Esophagus muscularis mucosa (tissue), 4 donors: ENCODE results near the gene MSH2. TPM values are rescaled to one million over a fixed set of nuclear protein-coding genes. Genes with fewer than 3 reads are reported as not detected.
"Not testable (repeated sequence)": the region's sequence is repeated elsewhere in the genome, so short reads cannot be mapped to it uniquely, and the experiment has no call there.

ENCODE experiments used
- DNase-seq: peaks from one replicate; pipeline ENCODE4 v3.0.0-alpha.2; 2017; ENCODE audit errors: extremely low spot score
- H3K27ac ChIP-seq, 4 donors: fragments of 200-600 bp; sonication (generic); replicated peaks in 1 of 4; 1 replicate in 3 of 4; 2 replicates in 1 of 4; pipeline ENCODE4 v1.5.1; 2016 to 2019; ENCODE audit warnings: mild to moderate bottlenecking in 1 of 4
- H3K27me3 ChIP-seq, 4 donors: fragments of 200-600 bp; sonication (generic); one replicate each; pipeline versions ENCODE4 v1.5.1 to v1.6.0; 2016 to 2019
- H3K36me3 ChIP-seq, 4 donors: fragments of 200-600 bp; sonication (generic); one replicate each; pipeline ENCODE4 v1.5.1; 2016 to 2019
- H3K4me1 ChIP-seq, 4 donors: fragments of 200-600 bp; sonication (generic); one replicate each; pipeline ENCODE4 v1.5.1; 2016 to 2019
- H3K4me3 ChIP-seq, 4 donors: fragments of 200-600 bp; sonication (generic); 1 replicate in 2 of 4; 2 replicates in 2 of 4; pipeline ENCODE4 v1.5.1; 2016 to 2019; ENCODE audit warnings: mild to moderate bottlenecking in 4 of 4, moderate library complexity in 1 of 4
- H3K9me3 ChIP-seq, 4 donors: fragments of 200-600 bp; sonication (generic); 1 replicate in 3 of 4; 2 replicates in 1 of 4; pipeline ENCODE4 v1.5.1; 2016 to 2019
- EP300 ChIP-seq: sonication (generic); formaldehyde crosslinking; IDR thresholded peaks from one replicate; pipeline ENCODE4 v1.6.1; 2017; ENCODE audit warnings: antibody characterized with exemption
- POLR2A ChIP-seq: fragments of 450-650 bp; IDR thresholded peaks from one replicate; pipeline ENCODE4 v1.6.1; 2017; ENCODE audit warnings: antibody characterized with exemption, moderate library complexity, mild to moderate bottlenecking, low read depth
- POLR2AphosphoS5 ChIP-seq, 2 donors: sonication (generic); formaldehyde crosslinking; IDR thresholded peaks; one replicate each; pipeline ENCODE4 v1.6.1; 2017; ENCODE audit warnings: antibody characterized with exemption in 2 of 2
- WGBS: methylation state at CpG from one replicate; pipeline ENCODE4 v1.1.5; 2018; 5-methylcytosine and 5-hydroxymethylcytosine counted together
- intact Hi-C: fragments of 100-400 bp; cut with DNase I; formaldehyde crosslinking; loops from one replicate; pipeline ENCODE4 v1.15.1; 2023
- total RNA-seq, 4 donors: library from RNA; depleted of rRNA; stranded (reverse); fragments of >200 nt; gene quantifications; one replicate each; pipeline versions ENCODE4 v1.1.0 to v1.2.1, GENCODE V29; 2016
- TF ChIP-seq, protein P1 (sequence below), 3 experiments: fragments of 200-600 bp in 2 of 3; fragments of 450-650 bp in 1 of 3; sonication (generic) in 2 of 3; IDR thresholded peaks; one replicate each; pipeline ENCODE4 v1.5.1; 2017 to 2019; ENCODE audit warnings: antibody characterized with exemption in 3 of 3, mild to moderate bottlenecking in 2 of 3, moderate library complexity in 1 of 3

The MSH2 gene
- total RNA-seq, 4 donors from 2014 or later: 5.6 to 9.9 (median 7.6) TPM

DNA sequence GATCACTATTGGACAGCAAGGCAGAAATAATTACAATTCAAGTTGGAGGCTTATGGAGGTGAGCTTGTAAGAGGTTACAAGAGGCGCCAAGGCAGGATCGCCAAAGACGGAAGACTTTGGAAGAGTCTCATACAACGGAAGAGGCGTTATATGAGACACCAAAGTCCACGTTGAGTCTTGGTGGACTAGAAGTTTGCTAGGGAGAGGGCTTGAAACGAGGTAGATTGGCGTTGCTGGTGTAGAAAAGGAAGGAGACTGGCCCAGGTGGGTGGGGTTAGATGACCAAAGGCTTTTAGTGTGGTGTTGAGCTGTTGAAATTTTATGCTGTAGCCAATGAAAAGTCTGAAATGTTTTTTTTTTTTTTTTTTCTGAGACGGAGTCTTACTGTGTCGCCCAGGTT, 1.4 kb downstream of the MSH2 start:
- Histone ChIP-seq H3K27ac (no peak overlapping the region), H3K9me3 (no peaks in the 10 kb centered on the region), H3K4me1 (peaks cover 11 to 22% (median 18%) of the 10 kb centered on the region in 4 donors), H3K36me3 (peaks cover 0 to 2% (median 0%) of the 10 kb centered on the region in 4 donors), H3K27me3 (no peaks in the 10 kb centered on the region), H3K4me3 (peak overlapping the region in 3 of 4 donors; percentile 86 to 93 (median 90))
- intact Hi-C loops: no loop called here
- no peak for DNase-seq
- 84% methylated on average over 10 of the region's 10 CpGs for WGBS
- TF ChIP-seq EP300 (no peak), POLR2AphosphoS5 (IDR thresholded peaks at IDR 0.05) (no peak), POLR2A (no peak)
- TF ChIP-seq, protein P1, sequence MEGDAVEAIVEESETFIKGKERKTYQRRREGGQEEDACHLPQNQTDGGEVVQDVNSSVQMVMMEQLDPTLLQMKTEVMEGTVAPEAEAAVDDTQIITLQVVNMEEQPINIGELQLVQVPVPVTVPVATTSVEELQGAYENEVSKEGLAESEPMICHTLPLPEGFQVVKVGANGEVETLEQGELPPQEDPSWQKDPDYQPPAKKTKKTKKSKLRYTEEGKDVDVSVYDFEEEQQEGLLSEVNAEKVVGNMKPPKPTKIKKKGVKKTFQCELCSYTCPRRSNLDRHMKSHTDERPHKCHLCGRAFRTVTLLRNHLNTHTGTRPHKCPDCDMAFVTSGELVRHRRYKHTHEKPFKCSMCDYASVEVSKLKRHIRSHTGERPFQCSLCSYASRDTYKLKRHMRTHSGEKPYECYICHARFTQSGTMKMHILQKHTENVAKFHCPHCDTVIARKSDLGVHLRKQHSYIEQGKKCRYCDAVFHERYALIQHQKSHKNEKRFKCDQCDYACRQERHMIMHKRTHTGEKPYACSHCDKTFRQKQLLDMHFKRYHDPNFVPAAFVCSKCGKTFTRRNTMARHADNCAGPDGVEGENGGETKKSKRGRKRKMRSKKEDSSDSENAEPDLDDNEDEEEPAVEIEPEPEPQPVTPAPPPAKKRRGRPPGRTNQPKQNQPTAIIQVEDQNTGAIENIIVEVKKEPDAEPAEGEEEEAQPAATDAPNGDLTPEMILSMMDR (IDR thresholded peaks at IDR 0.05): no peak

DNA sequence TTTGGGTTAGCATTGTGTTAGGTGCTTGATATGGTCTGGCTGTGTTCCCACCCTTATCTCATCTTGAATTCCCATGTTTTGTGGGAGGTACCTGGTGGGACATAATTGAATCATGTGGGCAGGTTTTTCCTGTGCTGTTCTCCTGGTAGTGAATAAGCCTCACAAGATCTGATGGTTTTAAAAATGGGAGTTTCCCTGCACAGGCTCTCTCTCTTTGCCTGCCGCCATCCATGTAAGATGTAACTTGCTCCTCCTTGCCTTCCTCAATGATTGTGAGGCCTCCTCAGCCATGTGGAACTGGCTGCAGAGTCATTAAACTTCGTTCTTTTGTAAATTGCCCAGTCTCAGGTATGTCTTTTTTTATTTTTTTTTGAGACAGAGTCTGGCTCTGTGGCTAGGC, 2.8 kb downstream of the MSH2 start:
- no peak for DNase-seq
- H3K4me1 ChIP-seq: peaks cover 11 to 22% (median 18%) of the 10 kb centered on the region in 4 donors
- no peak overlapping the region for H3K27ac ChIP-seq
- TF ChIP-seq POLR2A (no peak), POLR2AphosphoS5 (IDR thresholded peaks at IDR 0.05) (no peak), EP300 (no peak)
- TF ChIP-seq, protein P1 (IDR thresholded peaks at IDR 0.05): no peak
- H3K9me3 ChIP-seq: no peaks in the 10 kb centered on the region
- H3K27me3 ChIP-seq: no peaks in the 10 kb centered on the region
- peaks cover 0 to 11% (median under 1%) of the 10 kb centered on the region in 4 donors for H3K36me3 ChIP-seq
- intact Hi-C loops: no loop called here
- 98% methylated on average over 2 of the region's 2 CpGs for WGBS
- no peak overlapping the region for H3K4me3 ChIP-seq

DNA sequence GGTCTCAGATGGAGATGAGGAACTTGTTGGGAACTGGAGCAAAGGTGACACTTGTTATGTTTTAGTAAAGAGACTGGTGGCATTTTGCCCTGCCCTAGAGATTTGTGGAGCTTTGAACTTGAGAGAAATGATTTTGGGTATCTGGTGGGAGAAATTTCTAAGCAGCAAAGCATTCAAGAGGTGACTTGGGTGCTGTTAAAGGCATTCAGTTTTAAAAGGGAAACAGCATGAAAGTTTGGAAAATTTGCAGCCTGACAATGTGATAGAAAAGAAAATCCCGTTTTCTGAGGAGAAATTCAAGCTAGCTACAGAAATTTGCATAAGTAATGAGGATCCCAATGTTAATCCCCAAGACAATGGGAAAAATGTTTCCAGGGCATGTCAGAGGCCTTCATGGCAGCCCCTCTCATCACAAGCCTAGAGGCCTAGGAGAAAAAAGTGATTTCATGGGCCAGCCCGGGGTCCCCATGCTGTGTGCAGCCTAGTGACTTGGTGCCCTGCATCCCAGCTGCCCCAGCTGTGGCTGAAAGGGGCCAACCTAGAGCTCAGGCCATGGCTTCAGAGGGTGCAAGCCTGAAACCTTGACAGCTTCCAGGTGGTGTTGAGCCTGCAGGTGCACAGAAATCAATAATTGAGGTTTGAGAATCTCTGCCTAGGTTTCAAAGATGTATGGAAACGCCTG, 3.8 kb downstream of the MSH2 start:
- H3K27ac ChIP-seq, H3K4me3 ChIP-seq, intact Hi-C loops, DNase-seq, H3K9me3 ChIP-seq, H3K27me3 ChIP-seq: not testable (repeated sequence)
- Histone ChIP-seq H3K36me3 (peaks cover 0 to 22% (median 8%) of the 10 kb centered on the region in 4 donors), H3K4me1 (peaks cover 11 to 21% (median 17%) of the 10 kb centered on the region in 4 donors)
- whole genome bisulfite sequencing: 98% methylated on average over 3 of the region's 3 CpGs

DNA sequence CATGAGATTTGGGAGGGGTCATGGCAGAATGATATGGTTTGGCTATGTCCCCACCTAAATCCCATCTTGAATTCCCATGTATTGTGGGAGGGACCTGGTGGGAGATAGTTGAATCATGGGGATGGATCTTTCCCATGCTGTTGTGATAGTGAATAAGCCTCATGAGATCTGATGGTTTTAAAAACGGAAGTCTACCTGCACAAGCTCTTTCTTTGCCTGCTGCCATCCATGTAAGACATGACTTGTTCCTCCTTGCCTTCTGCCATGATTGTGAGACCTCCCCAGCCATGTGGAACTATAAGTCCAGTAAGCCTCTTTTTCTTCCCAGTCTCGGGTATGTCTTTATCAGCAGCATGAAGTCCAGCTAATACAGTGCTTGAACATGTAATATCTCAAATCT, 5.0 kb downstream of the MSH2 start:
- Histone ChIP-seq H3K36me3 (peaks cover 0 to 33% (median 13%) of the 10 kb centered on the region in 4 donors), H3K4me1 (peaks cover 11 to 12% (median 11%) of the 10 kb centered on the region in 4 donors)
- whole genome bisulfite sequencing: 98% methylated on average over 2 of the region's 2 CpGs
- H3K4me3 ChIP-seq, H3K27ac ChIP-seq, H3K9me3 ChIP-seq, intact Hi-C loops, H3K27me3 ChIP-seq, DNase-seq: not testable (repeated sequence)

DNA sequence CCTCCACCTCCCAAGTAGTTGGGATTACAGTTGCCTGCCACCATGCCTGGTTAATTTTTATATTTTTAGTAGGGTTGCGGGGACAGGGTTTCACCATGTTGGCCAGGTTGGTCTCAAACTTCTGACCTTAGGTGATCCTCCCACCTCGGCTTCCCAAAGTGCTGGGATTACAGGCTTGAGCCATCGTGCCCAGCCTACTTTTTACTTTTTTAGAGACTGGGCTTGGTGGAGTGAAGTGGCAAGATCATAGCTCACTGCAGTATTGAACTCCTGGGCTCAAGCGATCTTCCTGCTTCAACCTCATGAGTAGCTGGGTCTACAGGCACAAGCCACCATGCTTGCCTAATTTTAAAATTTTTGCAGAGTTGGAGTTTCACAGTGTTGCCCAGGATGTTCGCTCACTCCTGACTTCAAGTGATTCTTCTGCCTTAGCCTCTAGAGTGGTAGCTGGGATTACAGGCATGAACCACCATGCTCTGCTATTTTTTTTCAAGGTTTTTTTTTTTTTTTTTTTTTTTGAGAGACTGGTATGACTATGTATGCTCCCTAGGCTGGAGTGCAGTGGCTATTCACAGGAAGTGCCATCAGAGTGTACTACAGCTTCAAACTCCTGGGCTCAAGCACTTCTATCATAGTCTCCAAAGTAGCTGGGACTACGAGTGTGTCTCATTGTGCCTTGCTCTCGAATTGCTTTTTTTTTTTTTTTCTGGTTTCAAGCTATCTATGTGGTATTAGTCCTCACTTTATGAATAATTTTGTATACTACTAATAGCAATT, 11.9 kb downstream of the MSH2 start:
- H3K27me3 ChIP-seq: no peaks in the 10 kb centered on the region
- no peaks in the 10 kb centered on the region for H3K4me1 ChIP-seq
- intact Hi-C loops: no loop called here
- peaks cover 0 to 65% (median 35%) of the 10 kb centered on the region in 4 donors for H3K36me3 ChIP-seq
- no peak for DNase-seq
- no peak overlapping the region for H3K27ac ChIP-seq
- no peaks in the 10 kb centered on the region for H3K9me3 ChIP-seq
- no peak overlapping the region for H3K4me3 ChIP-seq
- 91% methylated on average over 7 of the region's 7 CpGs for WGBS
- TF ChIP-seq, protein P1 (IDR thresholded peaks at IDR 0.05): no peak
- TF ChIP-seq POLR2A: no peak
- TF ChIP-seq POLR2AphosphoS5 (IDR thresholded peaks at IDR 0.05): no peak
- no peak for TF ChIP-seq EP300
